Measurements from ENCODE around the gene CABLES2. TPM values are rescaled to one million over a fixed set of nuclear protein-coding genes. Genes with fewer than 3 reads are reported as not detected.
"Not testable (repeated sequence)": the region's sequence is repeated elsewhere in the genome, so short reads cannot be mapped to it uniquely, and the experiment has no call there.

The CABLES2 gene
- total RNA-seq, 4 donors from 2014 or later: 0.29 to 10.6 (median 2.6) TPM

- no peak overlapping the region for H3K27ac ChIP-seq
- no peaks in the 10 kb centered on the region for H3K4me1 ChIP-seq
- TF ChIP-seq CTCF (IDR thresholded peaks at IDR 0.05) (no peak), POLR2A (IDR thresholded peaks at IDR 0.05) (no peak)
- no peak overlapping the region for H3K4me3 ChIP-seq
- intact Hi-C loops (cut with DNase I; ENCODE audit: low total_unique reads): no loop called here
- no peak for DNase-seq
- no peaks in the 10 kb centered on the region for H3K36me3 ChIP-seq
- no peaks in the 10 kb centered on the region for H3K9me3 ChIP-seq
- H3K27me3 ChIP-seq: no peaks in the 10 kb centered on the region
Measured at GRCh38 chr20:62428396-62429295, 21.6 kb upstream of the CABLES2 start.

- Histone ChIP-seq H3K4me3 (no peak overlapping the region), H3K4me1 (no peaks in the 10 kb centered on the region), H3K9me3 (no peaks in the 10 kb centered on the region), H3K27me3 (no peaks in the 10 kb centered on the region), H3K27ac (no peak overlapping the region), H3K36me3 (no peaks in the 10 kb centered on the region)
- intact Hi-C loops (cut with DNase I; ENCODE audit: low total_unique reads): no loop called here
- no peak for DNase-seq
- TF ChIP-seq CTCF (IDR thresholded peaks at IDR 0.05) (no peak), POLR2A (IDR thresholded peaks at IDR 0.05) (no peak)
Measured at GRCh38 chr20:62428002-62428372, 20.9 kb upstream of the CABLES2 start.

GRCh38 chr20:62427172-62428001, 20.3 kb upstream of the CABLES2 start, which contains the start of gene RBBP8NL:
TSS of gene RBBP8NL (minus strand) at chr20:62427539. CDS start at chr20:62419647, 7,892 bp downstream.
- H3K4me1 ChIP-seq: no peaks in the 10 kb centered on the region
- no peaks in the 10 kb centered on the region for H3K36me3 ChIP-seq
- H3K27me3 ChIP-seq: no peaks in the 10 kb centered on the region
- DNase-seq: no peak
- H3K9me3 ChIP-seq: no peaks in the 10 kb centered on the region
- no peak within 1 kb of the TSS for H3K4me3 ChIP-seq
- intact Hi-C loops (cut with DNase I; ENCODE audit: low total_unique reads): no loop called here
- TF ChIP-seq POLR2A (IDR thresholded peaks at IDR 0.05) (no peak), CTCF (IDR thresholded peaks at IDR 0.05) (no peak)
- no peak within 1 kb of the TSS for H3K27ac ChIP-seq

- no peaks in the 10 kb centered on the region for H3K4me1 ChIP-seq
- no peaks in the 10 kb centered on the region for H3K27me3 ChIP-seq
- no peaks in the 10 kb centered on the region for H3K36me3 ChIP-seq
- intact Hi-C loops (cut with DNase I; ENCODE audit: low total_unique reads): no loop called here
- no peaks in the 10 kb centered on the region for H3K9me3 ChIP-seq
- no peak for DNase-seq
- no peak overlapping the region for H3K4me3 ChIP-seq
- TF ChIP-seq POLR2A (IDR thresholded peaks at IDR 0.05) (no peak), CTCF (IDR thresholded peaks at IDR 0.05) (no peak)
- no peak overlapping the region for H3K27ac ChIP-seq
Measured at GRCh38 chr20:62426699-62427131, 19.6 kb upstream of the CABLES2 start.

- H3K4me3 ChIP-seq; H3K9me3 ChIP-seq; H3K4me1 ChIP-seq; H3K27ac ChIP-seq; H3K36me3 ChIP-seq; intact Hi-C loops (cut with DNase I; ENCODE audit: low total_unique reads); H3K27me3 ChIP-seq; DNase-seq: not testable (repeated sequence)
Measured at GRCh38 chr20:62426059-62426348, 18.9 kb upstream of the CABLES2 start.

All from uterus (tissue), 4 donors.